Measurements from ENCODE around the gene GLRA1. TPM values are rescaled to one million over a fixed set of nuclear protein-coding genes. Genes with fewer than 3 reads are reported as not detected.

GLRA1 gene
- total RNA-seq, 1 experiment from 2014 or later, result not detected

- H3K4me3 Mint-ChIP-seq (ENCODE audit: unreplicated experiment), result no peak overlapping the region
- no peaks in the 10 kb centered on the region for H3K36me3 Mint-ChIP-seq (ENCODE audit: insufficient read depth, unreplicated experiment)
- Histone ChIP-seq H3K4me3 (ENCODE audit: low read depth, low read length) (no peak overlapping the region), H3K36me3 (ENCODE audit: control insufficient read depth, insufficient read depth, low read length) (no peaks in the 10 kb centered on the region), H3K9me3 (no peaks in the 10 kb centered on the region), H3K27me3 (replicated peaks; ENCODE audit: control insufficient read depth, insufficient read depth, low read length) (no peaks in the 10 kb centered on the region), H3K4me1 (no peaks in the 10 kb centered on the region)
- no peaks in the 10 kb centered on the region for H3K4me1 Mint-ChIP-seq (ENCODE audit: low read depth, unreplicated experiment)
- CTCF ChIA-PET, result no interaction called here
- peaks cover 12% of the 10 kb centered on the region for H3K27me3 Mint-ChIP-seq (ENCODE audit: insufficient read depth, unreplicated experiment)
- intact Hi-C loops (cut with micrococcal nuclease; ENCODE audit: unreplicated experiment), result no loop called here
- no TSS peak for BruUV-seq (replicated peaks)
- no peak overlapping the region for H3K27ac Mint-ChIP-seq (ENCODE audit: unreplicated experiment)
- H3K9me3 Mint-ChIP-seq (ENCODE audit: unreplicated experiment), result no peaks in the 10 kb centered on the region
- TF ChIP-seq, protein P1, sequence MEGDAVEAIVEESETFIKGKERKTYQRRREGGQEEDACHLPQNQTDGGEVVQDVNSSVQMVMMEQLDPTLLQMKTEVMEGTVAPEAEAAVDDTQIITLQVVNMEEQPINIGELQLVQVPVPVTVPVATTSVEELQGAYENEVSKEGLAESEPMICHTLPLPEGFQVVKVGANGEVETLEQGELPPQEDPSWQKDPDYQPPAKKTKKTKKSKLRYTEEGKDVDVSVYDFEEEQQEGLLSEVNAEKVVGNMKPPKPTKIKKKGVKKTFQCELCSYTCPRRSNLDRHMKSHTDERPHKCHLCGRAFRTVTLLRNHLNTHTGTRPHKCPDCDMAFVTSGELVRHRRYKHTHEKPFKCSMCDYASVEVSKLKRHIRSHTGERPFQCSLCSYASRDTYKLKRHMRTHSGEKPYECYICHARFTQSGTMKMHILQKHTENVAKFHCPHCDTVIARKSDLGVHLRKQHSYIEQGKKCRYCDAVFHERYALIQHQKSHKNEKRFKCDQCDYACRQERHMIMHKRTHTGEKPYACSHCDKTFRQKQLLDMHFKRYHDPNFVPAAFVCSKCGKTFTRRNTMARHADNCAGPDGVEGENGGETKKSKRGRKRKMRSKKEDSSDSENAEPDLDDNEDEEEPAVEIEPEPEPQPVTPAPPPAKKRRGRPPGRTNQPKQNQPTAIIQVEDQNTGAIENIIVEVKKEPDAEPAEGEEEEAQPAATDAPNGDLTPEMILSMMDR (IDR thresholded peaks at IDR 0.05; ENCODE audit: insufficient read depth in 1 of 2, low read depth in 1 of 2, low read length in 1 of 2, severe bottlenecking in 1 of 2, unreplicated experiment in 1 of 2), result no peak
- POLR2A ChIA-PET, result no interaction called here
- DNase-seq, result no peak
Observed at GRCh38 chr5:151966046-151966445, 41.4 kb upstream of the GLRA1 start.

DNA sequence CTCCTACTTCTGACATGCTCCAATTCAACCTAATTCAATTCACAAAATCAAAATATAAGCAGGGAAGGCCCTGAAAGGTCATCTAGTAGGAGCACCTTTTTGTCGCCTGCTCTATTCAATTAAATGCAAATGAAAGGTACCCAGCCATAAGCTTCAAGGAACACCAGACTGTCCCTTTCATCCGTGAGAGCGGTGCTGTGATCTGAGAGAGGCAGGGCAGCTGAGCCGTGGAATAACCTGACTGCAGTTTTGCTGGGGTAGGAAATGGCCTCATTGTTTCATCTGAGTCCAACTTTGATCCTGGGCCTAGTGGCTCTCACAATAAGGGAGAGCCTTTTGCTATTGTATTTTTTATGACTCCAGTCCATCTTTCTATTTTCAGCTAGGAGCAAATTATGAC is 39.8 kb upstream of the GLRA1 start:
- no TSS peak for BruUV-seq (replicated peaks)
- H3K27me3 ChIP-seq (replicated peaks; ENCODE audit: control insufficient read depth, insufficient read depth, low read length), result no peaks in the 10 kb centered on the region; the same call in 1 of the 2 replicates

GRCh38 chr5:151961557-151961956 is 36.9 kb upstream of the GLRA1 start:
- Mint-ChIP-seq H3K4me3 (ENCODE audit: unreplicated experiment) (no peak overlapping the region), H3K9me3 (ENCODE audit: unreplicated experiment) (no peaks in the 10 kb centered on the region), H3K4me1 (ENCODE audit: low read depth, unreplicated experiment) (no peaks in the 10 kb centered on the region), H3K36me3 (ENCODE audit: insufficient read depth, unreplicated experiment) (no peaks in the 10 kb centered on the region), H3K27ac (ENCODE audit: unreplicated experiment) (no peak overlapping the region), H3K27me3 (ENCODE audit: insufficient read depth, unreplicated experiment) (peaks cover 14% of the 10 kb centered on the region)
- H3K4me3 ChIP-seq (ENCODE audit: low read depth, low read length), result no peak overlapping the region
- POLR2A ChIA-PET, result no interaction called here
- CTCF ChIA-PET, result no interaction called here
- no peak for DNase-seq
- intact Hi-C loops (cut with micrococcal nuclease; ENCODE audit: unreplicated experiment), result no loop called here
- H3K27me3 ChIP-seq (replicated peaks; ENCODE audit: control insufficient read depth, insufficient read depth, low read length), result no peaks in the 10 kb centered on the region; the same call in 1 of the 2 replicates
- BruUV-seq (replicated peaks), result no TSS peak
- H3K9me3 ChIP-seq, result no peaks in the 10 kb centered on the region
- no peaks in the 10 kb centered on the region for H3K36me3 ChIP-seq (ENCODE audit: control insufficient read depth, insufficient read depth, low read length)
- TF ChIP-seq, protein P1 (IDR thresholded peaks at IDR 0.05; ENCODE audit: insufficient read depth in 1 of 2, low read depth in 1 of 2, low read length in 1 of 2, severe bottlenecking in 1 of 2, unreplicated experiment in 1 of 2), result no peak
- H3K4me1 ChIP-seq, result no peaks in the 10 kb centered on the region

More for the DNA sequence above, 39.8 kb upstream of the GLRA1 start:
- no peaks in the 10 kb centered on the region for H3K36me3 ChIP-seq (ENCODE audit: control insufficient read depth, insufficient read depth, low read length)
- H3K9me3 ChIP-seq, result no peaks in the 10 kb centered on the region
- Mint-ChIP-seq H3K36me3 (ENCODE audit: insufficient read depth, unreplicated experiment) (no peaks in the 10 kb centered on the region), H3K27me3 (ENCODE audit: insufficient read depth, unreplicated experiment) (peaks cover 16% of the 10 kb centered on the region), H3K4me3 (ENCODE audit: unreplicated experiment) (no peak overlapping the region), H3K9me3 (ENCODE audit: unreplicated experiment) (no peaks in the 10 kb centered on the region), H3K27ac (ENCODE audit: unreplicated experiment) (no peak overlapping the region), H3K4me1 (ENCODE audit: low read depth, unreplicated experiment) (no peaks in the 10 kb centered on the region)
- CTCF ChIA-PET, result no interaction called here
- DNase-seq, result no peak
- H3K4me1 ChIP-seq, result no peaks in the 10 kb centered on the region
- H3K4me3 ChIP-seq (ENCODE audit: low read depth, low read length), result no peak overlapping the region
- TF ChIP-seq, protein P1 (IDR thresholded peaks at IDR 0.05; ENCODE audit: insufficient read depth in 1 of 2, low read depth in 1 of 2, low read length in 1 of 2, severe bottlenecking in 1 of 2, unreplicated experiment in 1 of 2), result no peak
- intact Hi-C loops (cut with micrococcal nuclease; ENCODE audit: unreplicated experiment), result no loop called here
- POLR2A ChIA-PET, result no interaction called here
